SU-DHL-6 (cell line): ENCODE results near the gene MOSMO.
A peak's percentile ranks its signal among the peaks of the same experiment; 100 is the strongest.

ENCODE experiments used
- H2AFZ ChIP-seq: fragments of 200-600 bp; sonication (generic); 2 replicates; pipeline ENCODE4 v1.6.1; 2014; ENCODE audit warnings: low read depth, mild to moderate bottlenecking, moderate library complexity, mixed read lengths, antibody characterized with exemption, low read length; ENCODE audit not compliant: severe bottlenecking
- H3F3A ChIP-seq: fragments of 200-600 bp; shearing (Covaris generic); 2 replicates; pipeline ENCODE4 v1.6.0; 2016; ENCODE audit warnings: antibody characterized with exemption, mild to moderate bottlenecking; ENCODE audit not compliant: insufficient read depth
- H3K27ac ChIP-seq: fragments of 200-600 bp; sonication (generic); 2 replicates; pipeline ENCODE4 v1.5.1; 2016; ENCODE audit warnings: low read depth, mild to moderate bottlenecking, low read length, moderate library complexity, mixed read lengths
- H3K27me3 ChIP-seq: fragments of 200-600 bp; sonication (generic), shearing (Covaris generic); 2 replicates; pipeline ENCODE4 v1.6.0; 2014; ENCODE audit warnings: mild to moderate bottlenecking, low read length
- H3K36me3 ChIP-seq: fragments of 200-600 bp; sonication (generic); 2 replicates; pipeline ENCODE4 v1.6.1; 2014; ENCODE audit warnings: mild to moderate bottlenecking, low read length, mixed read lengths
- H3K4me2 ChIP-seq: fragments of 300-600, 200-600 bp; shearing (Covaris generic), sonication (generic); 2 replicates; pipeline ENCODE4 v1.6.0; 2014; ENCODE audit warnings: low read length, low read depth, mild to moderate bottlenecking; ENCODE audit not compliant: poor library complexity, severe bottlenecking
- H3K4me3 ChIP-seq: fragments of 200-600 bp; sonication (generic); 2 replicates; pipeline ENCODE4 v1.5.1; 2014; ENCODE audit warnings: antibody characterized with exemption, low read length, mild to moderate bottlenecking, mixed read lengths; ENCODE audit not compliant: insufficient read depth, poor library complexity, severe bottlenecking
- H3K79me2 ChIP-seq: fragments of 200-600 bp; sonication (generic); 2 replicates; pipeline ENCODE4 v1.6.1; 2014; ENCODE audit warnings: mild to moderate bottlenecking, low read length, moderate library complexity; ENCODE audit not compliant: insufficient read depth
- H3K9ac ChIP-seq: fragments of 200-600 bp; sonication (generic); 2 replicates; pipeline ENCODE4 v1.7.0; 2014; ENCODE audit warnings: mild to moderate bottlenecking, low read length
- H3K9me2 ChIP-seq: fragments of 200-600 bp; sonication (generic); replicated peaks from 2 replicates; pipeline ENCODE4 v1.6.1; 2014; ENCODE audit warnings: low read length; ENCODE audit not compliant: insufficient read depth
- H3K9me3 ChIP-seq: fragments of 200-600 bp; sonication (generic); 2 replicates; pipeline ENCODE4 v1.6.1; 2014; ENCODE audit warnings: low read length, mixed read lengths; ENCODE audit not compliant: insufficient read depth
- H4K20me1 ChIP-seq: fragments of 200-600 bp; sonication (generic); 2 replicates; pipeline ENCODE4 v1.6.1; 2014; ENCODE audit warnings: low read depth, mild to moderate bottlenecking, antibody characterized with exemption, low read length, moderate library complexity, mixed read lengths
- CTCF ChIP-seq: fragments of 200-600 bp; sonication (generic); IDR thresholded peaks from one replicate; pipeline ENCODE4 v1.5.1; 2017; ENCODE audit warnings: antibody characterized with exemption, mild to moderate bottlenecking, low read length, moderate library complexity; ENCODE audit not compliant: insufficient read depth, poor library complexity, severe bottlenecking
- EZH2phosphoT487 ChIP-seq: fragments of 200-600 bp; sonication (generic), shearing (Covaris generic); conservative IDR thresholded peaks from 2 replicates; pipeline ENCODE4 v1.6.1; 2018; ENCODE audit warnings: mild to moderate bottlenecking, antibody characterized with exemption, low read length, moderate library complexity, mixed read lengths

The MOSMO gene

GRCh38 chr16:22075043-22075757 lies 67.3 kb downstream of the MOSMO start:
- Histone ChIP-seq H3K36me3 (no peaks in the 10 kb centered on the region), H2AFZ (no peak overlapping the region), H3K4me2 (no peak overlapping the region), H3F3A (no peaks in the 10 kb centered on the region), H4K20me1 (no peaks in the 10 kb centered on the region), H3K9me2 (no peaks in the 10 kb centered on the region), H3K27me3 (no peaks in the 10 kb centered on the region), H3K9me3 (no peaks in the 10 kb centered on the region), H3K27ac (no peak overlapping the region), H3K79me2 (no peaks in the 10 kb centered on the region), H3K4me3 (no peak overlapping the region), H3K9ac (no peak overlapping the region)
- no peak for TF ChIP-seq CTCF
- TF ChIP-seq EZH2phosphoT487: no peak

GRCh38 chr16:22075776-22076175 lies 67.9 kb downstream of the MOSMO start:
- Histone ChIP-seq H3F3A (no peaks in the 10 kb centered on the region), H3K4me2 (no peak overlapping the region), H3K36me3 (no peaks in the 10 kb centered on the region), H3K9me2 (no peaks in the 10 kb centered on the region), H3K79me2 (no peaks in the 10 kb centered on the region), H2AFZ (no peak overlapping the region), H3K27ac (no peak overlapping the region), H3K27me3 (no peaks in the 10 kb centered on the region), H4K20me1 (no peaks in the 10 kb centered on the region), H3K4me3 (no peak overlapping the region), H3K9me3 (no peaks in the 10 kb centered on the region), H3K9ac (no peak overlapping the region)
- TF ChIP-seq EZH2phosphoT487 (no peak), CTCF (no peak)

GRCh38 chr16:22077700-22078313 lies 69.9 kb downstream of the MOSMO start:
- H3K36me3 ChIP-seq: no peaks in the 10 kb centered on the region
- peak; percentile 86 for TF ChIP-seq CTCF
- no peak for TF ChIP-seq EZH2phosphoT487
- H3K27ac ChIP-seq: no peak overlapping the region
- no peaks in the 10 kb centered on the region for H3K9me3 ChIP-seq
- H4K20me1 ChIP-seq: no peaks in the 10 kb centered on the region
- no peaks in the 10 kb centered on the region for H3F3A ChIP-seq
- no peaks in the 10 kb centered on the region for H3K79me2 ChIP-seq
- H3K4me2 ChIP-seq: no peak overlapping the region
- no peaks in the 10 kb centered on the region for H3K9me2 ChIP-seq
- no peak overlapping the region for H3K4me3 ChIP-seq
- H3K27me3 ChIP-seq: no peaks in the 10 kb centered on the region
- H3K9ac ChIP-seq: no peak overlapping the region
- H2AFZ ChIP-seq: peak overlapping the region; percentile 44
